Activated B cell treated with CpG ODN at 0.5 μM for 24 hours (primary cell): ENCODE data around the gene SEPTIN5. TPM values are rescaled to one million over a fixed set of nuclear protein-coding genes. Genes with fewer than 3 reads are reported as not detected.

Experiments used
- ATAC-seq: fragments of 200-7000 bp; cut with Tn5 transposase; one replicate; pipeline ENCODE4 v1.10.0; 2021; ENCODE audit warnings: low read depth, mild to moderate bottlenecking, moderate library complexity
- CTCF ChIA-PET: fragments of 350-600 bp; sonication (Branson Sonifier 250); formaldehyde crosslinking; loops from one replicate; lab custom pipeline; 2021; ENCODE audit warnings: antibody characterized with exemption; lab: Charles Lee
- POLR2A ChIA-PET: fragments of 350-600 bp; sonication (Branson Sonifier 250); formaldehyde crosslinking; loops from one replicate; lab custom pipeline; 2021; ENCODE audit warnings: antibody characterized with exemption; lab: Charles Lee
- DNase-seq: peaks from one replicate; pipeline ENCODE4 v3.0.0; 2022
- H3K27ac Mint-ChIP-seq: one replicate; pipeline ENCODE4 v1.8.0; 2020; ENCODE audit warnings: mixed read lengths
- H3K27me3 Mint-ChIP-seq: one replicate; pipeline ENCODE4 v1.8.0; 2021; ENCODE audit warnings: mixed read lengths
- H3K36me3 Mint-ChIP-seq: one replicate; pipeline ENCODE4 v1.8.0; 2021; ENCODE audit warnings: low read depth, mixed read lengths
- H3K4me1 Mint-ChIP-seq: one replicate; pipeline ENCODE4 v1.8.0; 2021; ENCODE audit warnings: mixed read lengths
- H3K4me3 Mint-ChIP-seq: one replicate; pipeline ENCODE4 v1.8.0; 2020; ENCODE audit warnings: mild to moderate bottlenecking, mixed read lengths
- H3K9me3 Mint-ChIP-seq: one replicate; pipeline ENCODE4 v1.8.0; 2020; ENCODE audit warnings: mixed read lengths
- intact Hi-C: fragments of 100-400 bp; cut with micrococcal nuclease; formaldehyde crosslinking; loops from one replicate; pipeline ENCODE4 v1.15.1; 2024
- total RNA-seq: library from RNA; stranded (reverse); gene quantifications from 2 replicates; pipeline ENCODE4 v1.2.3, GENCODE V29; 2022
- TF ChIP-seq, protein P1 (sequence below): fragments of 200-600 bp; IDR thresholded peaks from one replicate; pipeline ENCODE4 v1.8.0; 2022; ENCODE audit warnings: antibody characterized with exemption, mild to moderate bottlenecking

SEPTIN5 gene
- total RNA-seq, 1 donor from 2014 or later = not detected

DNA sequence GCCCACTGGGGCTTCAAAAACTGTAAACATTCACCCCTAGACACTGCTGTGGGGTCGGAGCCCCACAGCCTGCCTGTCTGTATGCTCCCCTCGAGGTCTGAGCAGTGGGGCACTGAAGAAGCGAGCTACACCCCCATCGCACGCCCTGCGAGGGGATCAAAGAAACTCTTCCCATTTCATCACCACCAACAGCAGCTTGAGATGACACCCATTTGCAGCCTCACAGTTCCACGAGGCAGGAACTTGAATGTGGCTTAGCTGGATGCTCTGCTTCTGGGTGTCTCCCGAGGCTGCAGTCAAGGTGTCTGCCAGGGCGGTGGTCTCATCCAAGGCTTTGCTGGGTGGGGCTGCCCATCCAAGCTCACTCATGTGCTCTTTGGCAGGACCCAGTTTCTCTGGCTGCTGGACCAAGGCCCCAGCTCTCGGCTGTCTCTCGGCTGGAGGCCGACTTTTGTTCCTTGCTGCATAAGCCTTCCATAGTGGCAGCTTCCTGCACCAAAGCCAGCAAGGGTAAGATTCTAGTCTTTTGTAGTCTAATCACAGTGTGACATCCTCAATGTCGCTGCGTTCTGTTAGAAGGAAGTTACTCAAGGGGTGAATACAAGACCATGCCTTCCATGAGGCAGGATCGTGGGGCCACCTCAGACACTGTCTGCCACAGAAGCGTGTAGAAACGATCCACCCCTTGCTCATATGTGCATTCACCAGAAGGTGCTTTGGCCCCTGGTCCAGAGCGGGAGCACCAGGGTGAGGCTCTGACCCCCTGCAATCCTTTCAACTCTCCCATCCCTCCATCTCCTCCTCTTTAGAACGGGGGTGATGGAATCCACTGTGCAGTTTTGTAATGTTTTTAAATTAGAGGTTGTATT is 46.2 kb upstream of the SEPTIN5 start:
- no peak overlapping the region for H3K27ac Mint-ChIP-seq
- CTCF ChIA-PET = no interaction called here
- DNase-seq (no peak), ATAC-seq (no peak)
- no peaks in the 10 kb centered on the region for H3K4me1 Mint-ChIP-seq
- TF ChIP-seq, protein P1, sequence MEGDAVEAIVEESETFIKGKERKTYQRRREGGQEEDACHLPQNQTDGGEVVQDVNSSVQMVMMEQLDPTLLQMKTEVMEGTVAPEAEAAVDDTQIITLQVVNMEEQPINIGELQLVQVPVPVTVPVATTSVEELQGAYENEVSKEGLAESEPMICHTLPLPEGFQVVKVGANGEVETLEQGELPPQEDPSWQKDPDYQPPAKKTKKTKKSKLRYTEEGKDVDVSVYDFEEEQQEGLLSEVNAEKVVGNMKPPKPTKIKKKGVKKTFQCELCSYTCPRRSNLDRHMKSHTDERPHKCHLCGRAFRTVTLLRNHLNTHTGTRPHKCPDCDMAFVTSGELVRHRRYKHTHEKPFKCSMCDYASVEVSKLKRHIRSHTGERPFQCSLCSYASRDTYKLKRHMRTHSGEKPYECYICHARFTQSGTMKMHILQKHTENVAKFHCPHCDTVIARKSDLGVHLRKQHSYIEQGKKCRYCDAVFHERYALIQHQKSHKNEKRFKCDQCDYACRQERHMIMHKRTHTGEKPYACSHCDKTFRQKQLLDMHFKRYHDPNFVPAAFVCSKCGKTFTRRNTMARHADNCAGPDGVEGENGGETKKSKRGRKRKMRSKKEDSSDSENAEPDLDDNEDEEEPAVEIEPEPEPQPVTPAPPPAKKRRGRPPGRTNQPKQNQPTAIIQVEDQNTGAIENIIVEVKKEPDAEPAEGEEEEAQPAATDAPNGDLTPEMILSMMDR = no peak
- peaks cover 2% of the 10 kb centered on the region for H3K27me3 Mint-ChIP-seq
- H3K9me3 Mint-ChIP-seq = no peaks in the 10 kb centered on the region
- H3K36me3 Mint-ChIP-seq = no peaks in the 10 kb centered on the region
- intact Hi-C loops = no loop called here
- H3K4me3 Mint-ChIP-seq = no peak overlapping the region
- POLR2A ChIA-PET = no interaction called here

DNA sequence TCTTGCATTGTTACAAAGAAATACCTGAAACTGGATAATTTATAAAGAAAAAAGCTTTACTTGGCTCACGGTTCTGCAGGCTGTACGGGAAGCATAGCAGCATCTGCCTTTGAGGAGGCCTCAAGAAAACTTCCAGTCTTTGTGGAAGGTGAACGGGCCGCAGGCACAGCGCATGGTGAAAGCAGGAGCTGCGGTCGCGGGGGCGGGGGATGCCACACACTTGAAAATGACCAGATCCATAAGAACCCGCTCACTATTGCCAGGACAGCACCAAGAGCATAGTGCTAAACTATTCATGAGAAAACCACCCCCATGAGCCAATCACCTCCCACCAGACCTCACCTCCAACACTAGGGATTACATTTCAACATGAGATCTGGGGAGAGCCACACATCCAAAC is 45.6 kb upstream of the SEPTIN5 start:
- TF ChIP-seq, protein P1 = no peak
- no peak overlapping the region for H3K27ac Mint-ChIP-seq
- H3K4me3 Mint-ChIP-seq = no peak overlapping the region
- no peaks in the 10 kb centered on the region for H3K4me1 Mint-ChIP-seq
- H3K27me3 Mint-ChIP-seq = peaks cover 2% of the 10 kb centered on the region
- H3K36me3 Mint-ChIP-seq = no peaks in the 10 kb centered on the region
- intact Hi-C loops = no loop called here
- CTCF ChIA-PET = no interaction called here
- POLR2A ChIA-PET = no interaction called here
- ATAC-seq = no peak
- no peaks in the 10 kb centered on the region for H3K9me3 Mint-ChIP-seq
- no peak for DNase-seq

DNA sequence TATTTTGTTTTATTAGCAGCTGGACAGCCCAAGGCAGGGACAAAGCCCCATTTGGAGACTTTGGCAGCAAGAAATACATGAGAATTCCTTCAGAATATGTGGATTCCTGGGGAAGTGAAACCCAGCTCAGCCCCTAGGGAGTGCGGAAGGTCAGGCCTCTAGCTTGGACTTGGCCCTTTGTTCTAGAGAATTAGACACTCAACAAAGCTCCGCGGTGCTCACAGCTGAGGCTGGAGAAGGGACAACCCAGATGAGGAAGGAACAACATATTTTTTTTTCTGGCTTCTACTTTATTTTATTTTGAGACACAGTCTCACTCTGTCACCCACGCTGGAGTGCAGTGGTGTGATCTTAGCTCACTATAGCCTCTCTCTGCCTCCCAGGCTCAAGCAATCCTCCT is 44.7 kb upstream of the SEPTIN5 start:
- TF ChIP-seq, protein P1 = no peak
- no peaks in the 10 kb centered on the region for H3K9me3 Mint-ChIP-seq
- H3K27ac Mint-ChIP-seq = no peak overlapping the region
- no peak overlapping the region for H3K4me3 Mint-ChIP-seq
- CTCF ChIA-PET = no interaction called here
- no peaks in the 10 kb centered on the region for H3K36me3 Mint-ChIP-seq
- no peak for DNase-seq
- H3K27me3 Mint-ChIP-seq = peaks cover 6% of the 10 kb centered on the region
- POLR2A ChIA-PET = no interaction called here
- no peak for ATAC-seq
- H3K4me1 Mint-ChIP-seq = no peaks in the 10 kb centered on the region
- intact Hi-C loops = no loop called here

DNA sequence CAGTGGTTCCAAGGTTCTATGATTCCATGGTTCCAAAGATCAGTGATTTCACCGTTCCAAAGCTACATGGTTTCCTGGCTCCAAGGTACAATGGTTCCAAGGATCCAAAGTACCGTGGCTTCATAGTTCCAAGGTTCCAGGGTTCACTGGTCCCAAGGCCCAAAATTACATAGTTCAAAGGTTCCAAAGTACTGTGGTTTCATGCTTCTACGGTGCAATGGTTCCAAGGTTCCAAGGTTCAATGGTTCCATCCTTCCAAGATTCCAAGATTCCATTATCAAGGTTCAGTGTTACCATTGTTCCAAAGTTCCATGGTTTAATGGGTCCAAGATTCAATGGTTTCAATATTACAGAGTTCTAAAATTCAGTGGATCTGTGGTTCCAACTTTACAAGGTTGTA is 43.0 kb upstream of the SEPTIN5 start:
- Mint-ChIP-seq H3K27ac (no peak overlapping the region), H3K4me1 (no peaks in the 10 kb centered on the region), H3K27me3 (peaks cover 17% of the 10 kb centered on the region), H3K9me3 (no peaks in the 10 kb centered on the region), H3K36me3 (no peaks in the 10 kb centered on the region), H3K4me3 (no peak overlapping the region)
- DNase-seq (no peak), ATAC-seq (no peak)
- intact Hi-C loops = no loop called here
- POLR2A ChIA-PET = no interaction called here
- TF ChIP-seq, protein P1 = no peak
- CTCF ChIA-PET = no interaction called here

DNA sequence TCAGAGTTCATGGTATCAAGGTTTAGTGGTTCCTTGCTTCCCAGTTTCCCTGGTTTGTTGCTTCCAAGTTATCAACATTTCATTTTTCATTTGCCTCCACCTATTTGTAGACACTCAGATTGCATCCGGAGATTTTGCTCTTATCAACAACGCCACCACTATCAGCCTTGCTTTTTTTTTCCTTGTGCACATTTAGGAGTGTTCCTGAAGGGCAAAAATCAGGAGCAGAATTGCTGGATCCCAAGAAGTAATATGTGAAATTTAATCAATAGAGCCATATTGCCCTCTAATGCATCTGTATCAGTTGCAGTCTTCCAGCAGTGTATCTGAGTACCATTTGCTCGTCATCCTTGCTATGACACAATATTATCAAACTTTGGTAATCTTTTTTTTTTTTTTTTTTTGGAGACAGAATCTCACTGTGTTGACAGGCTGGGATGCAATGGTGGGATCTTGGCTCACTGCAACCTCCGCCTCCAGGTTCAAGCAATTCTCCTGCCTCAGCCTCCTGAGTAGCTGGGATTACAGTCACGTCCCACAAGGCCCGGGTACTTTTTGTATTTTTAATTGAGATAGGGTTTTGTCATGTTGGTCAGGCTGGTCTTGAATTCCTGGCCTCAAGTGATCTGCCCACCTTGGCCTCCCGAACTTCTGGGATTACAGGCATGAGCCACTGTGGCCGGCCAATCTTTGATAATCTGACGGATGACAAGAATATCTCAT is 42.1 kb upstream of the SEPTIN5 start:
- H3K27me3 Mint-ChIP-seq = peaks cover 17% of the 10 kb centered on the region
- ChIA-PET POLR2A (no interaction called here), CTCF (no interaction called here)
- H3K9me3 Mint-ChIP-seq = no peaks in the 10 kb centered on the region
- H3K36me3 Mint-ChIP-seq = no peaks in the 10 kb centered on the region
- no peak overlapping the region for H3K27ac Mint-ChIP-seq
- DNase-seq (no peak), ATAC-seq (no peak)
- H3K4me1 Mint-ChIP-seq = no peaks in the 10 kb centered on the region
- H3K4me3 Mint-ChIP-seq = no peak overlapping the region
- TF ChIP-seq, protein P1 = no peak
- intact Hi-C loops = no loop called here
